SU-DHL-6 (cell line): ENCODE measurements around the gene ISLR.

Experiments
- H2AFZ ChIP-seq: fragments of 200-600 bp; sonication (generic); 2 replicates; pipeline ENCODE4 v1.6.1; 2014; ENCODE audit warnings: low read depth, mild to moderate bottlenecking, moderate library complexity, mixed read lengths, antibody characterized with exemption, low read length; ENCODE audit not compliant: severe bottlenecking
- H3F3A ChIP-seq: fragments of 200-600 bp; shearing (Covaris generic); 2 replicates; pipeline ENCODE4 v1.6.0; 2016; ENCODE audit warnings: antibody characterized with exemption, mild to moderate bottlenecking; ENCODE audit not compliant: insufficient read depth
- H3K27ac ChIP-seq: fragments of 200-600 bp; sonication (generic); 2 replicates; pipeline ENCODE4 v1.5.1; 2016; ENCODE audit warnings: low read depth, mild to moderate bottlenecking, low read length, moderate library complexity, mixed read lengths
- H3K27me3 ChIP-seq: fragments of 200-600 bp; sonication (generic), shearing (Covaris generic); 2 replicates; pipeline ENCODE4 v1.6.0; 2014; ENCODE audit warnings: mild to moderate bottlenecking, low read length
- H3K36me3 ChIP-seq: fragments of 200-600 bp; sonication (generic); 2 replicates; pipeline ENCODE4 v1.6.1; 2014; ENCODE audit warnings: mild to moderate bottlenecking, low read length, mixed read lengths
- H3K4me2 ChIP-seq: fragments of 300-600, 200-600 bp; shearing (Covaris generic), sonication (generic); 2 replicates; pipeline ENCODE4 v1.6.0; 2014; ENCODE audit warnings: low read length, low read depth, mild to moderate bottlenecking; ENCODE audit not compliant: poor library complexity, severe bottlenecking
- H3K4me3 ChIP-seq: fragments of 200-600 bp; sonication (generic); 2 replicates; pipeline ENCODE4 v1.5.1; 2014; ENCODE audit warnings: antibody characterized with exemption, low read length, mild to moderate bottlenecking, mixed read lengths; ENCODE audit not compliant: insufficient read depth, poor library complexity, severe bottlenecking
- H3K79me2 ChIP-seq: fragments of 200-600 bp; sonication (generic); 2 replicates; pipeline ENCODE4 v1.6.1; 2014; ENCODE audit warnings: mild to moderate bottlenecking, low read length, moderate library complexity; ENCODE audit not compliant: insufficient read depth
- H3K9ac ChIP-seq: fragments of 200-600 bp; sonication (generic); 2 replicates; pipeline ENCODE4 v1.7.0; 2014; ENCODE audit warnings: mild to moderate bottlenecking, low read length
- H3K9me2 ChIP-seq: fragments of 200-600 bp; sonication (generic); replicated peaks from 2 replicates; pipeline ENCODE4 v1.6.1; 2014; ENCODE audit warnings: low read length; ENCODE audit not compliant: insufficient read depth
- H3K9me3 ChIP-seq: fragments of 200-600 bp; sonication (generic); 2 replicates; pipeline ENCODE4 v1.6.1; 2014; ENCODE audit warnings: low read length, mixed read lengths; ENCODE audit not compliant: insufficient read depth
- H4K20me1 ChIP-seq: fragments of 200-600 bp; sonication (generic); 2 replicates; pipeline ENCODE4 v1.6.1; 2014; ENCODE audit warnings: low read depth, mild to moderate bottlenecking, antibody characterized with exemption, low read length, moderate library complexity, mixed read lengths
- CTCF ChIP-seq: fragments of 200-600 bp; sonication (generic); IDR thresholded peaks from one replicate; pipeline ENCODE4 v1.5.1; 2017; ENCODE audit warnings: antibody characterized with exemption, mild to moderate bottlenecking, low read length, moderate library complexity; ENCODE audit not compliant: insufficient read depth, poor library complexity, severe bottlenecking
- EZH2phosphoT487 ChIP-seq: fragments of 200-600 bp; sonication (generic), shearing (Covaris generic); conservative IDR thresholded peaks from 2 replicates; pipeline ENCODE4 v1.6.1; 2018; ENCODE audit warnings: mild to moderate bottlenecking, antibody characterized with exemption, low read length, moderate library complexity, mixed read lengths

The ISLR gene

DNA sequence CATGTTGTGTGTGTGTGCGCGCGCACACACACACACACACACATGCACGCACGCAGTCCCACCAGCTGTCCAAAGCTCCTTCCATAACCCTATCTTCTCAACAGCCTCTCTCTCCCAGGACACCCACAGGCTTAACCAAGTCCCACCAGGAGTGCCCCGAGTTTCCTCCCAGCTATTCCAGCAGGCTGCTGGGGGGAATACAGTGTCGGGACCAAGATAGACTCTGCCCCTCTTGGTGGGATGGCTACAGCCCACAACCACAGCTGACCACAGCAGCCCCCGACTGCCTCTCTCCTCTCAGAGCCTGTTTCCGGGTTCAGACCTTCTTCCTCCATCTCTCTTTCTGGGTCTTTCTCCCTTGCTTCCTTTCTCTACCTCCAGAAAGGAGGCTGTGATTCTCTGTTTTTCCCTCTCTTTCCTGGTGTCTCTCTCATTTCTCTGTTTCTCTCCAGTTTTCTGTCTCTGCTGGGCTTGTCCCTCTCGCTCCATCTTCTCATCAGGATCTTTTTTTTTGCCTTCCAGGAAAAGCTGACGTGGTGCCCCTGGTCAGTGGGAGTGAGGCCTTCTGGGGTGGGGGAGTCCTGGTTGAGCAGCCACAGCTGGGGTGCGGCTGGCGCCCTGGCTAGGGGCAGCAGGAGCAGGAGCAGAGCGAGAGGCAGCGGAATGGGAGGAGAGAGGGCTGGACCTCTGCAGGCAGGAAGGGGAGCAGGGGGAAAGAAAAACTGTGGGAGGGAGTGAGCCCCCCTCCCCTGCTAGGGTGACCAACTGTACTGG lies 3.3 kb upstream of the ISLR start:
- Histone ChIP-seq H3K4me2 (no peak overlapping the region), H4K20me1 (no peaks in the 10 kb centered on the region), H3K27ac (no peak overlapping the region), H2AFZ (no peak overlapping the region), H3K9ac (no peak overlapping the region), H3K4me3 (no peak overlapping the region), H3K79me2 (no peaks in the 10 kb centered on the region), H3K9me3 (no peaks in the 10 kb centered on the region), H3K27me3 (no peaks in the 10 kb centered on the region), H3K36me3 (no peaks in the 10 kb centered on the region), H3K9me2 (no peaks in the 10 kb centered on the region), H3F3A (no peaks in the 10 kb centered on the region)
- TF ChIP-seq CTCF (no peak), EZH2phosphoT487 (no peak)

GRCh38 chr15:74170875-74171578 lies 2.5 kb upstream of the ISLR start:
- Histone ChIP-seq H3K36me3 (no peaks in the 10 kb centered on the region), H3F3A (no peaks in the 10 kb centered on the region), H4K20me1 (no peaks in the 10 kb centered on the region), H3K4me2 (no peak overlapping the region), H3K9me2 (no peaks in the 10 kb centered on the region), H3K27ac (no peak overlapping the region), H3K9ac (no peak overlapping the region), H3K4me3 (no peak overlapping the region), H2AFZ (no peak overlapping the region), H3K9me3 (no peaks in the 10 kb centered on the region), H3K27me3 (no peaks in the 10 kb centered on the region), H3K79me2 (no peaks in the 10 kb centered on the region)
- TF ChIP-seq CTCF (no peak), EZH2phosphoT487 (no peak)

DNA sequence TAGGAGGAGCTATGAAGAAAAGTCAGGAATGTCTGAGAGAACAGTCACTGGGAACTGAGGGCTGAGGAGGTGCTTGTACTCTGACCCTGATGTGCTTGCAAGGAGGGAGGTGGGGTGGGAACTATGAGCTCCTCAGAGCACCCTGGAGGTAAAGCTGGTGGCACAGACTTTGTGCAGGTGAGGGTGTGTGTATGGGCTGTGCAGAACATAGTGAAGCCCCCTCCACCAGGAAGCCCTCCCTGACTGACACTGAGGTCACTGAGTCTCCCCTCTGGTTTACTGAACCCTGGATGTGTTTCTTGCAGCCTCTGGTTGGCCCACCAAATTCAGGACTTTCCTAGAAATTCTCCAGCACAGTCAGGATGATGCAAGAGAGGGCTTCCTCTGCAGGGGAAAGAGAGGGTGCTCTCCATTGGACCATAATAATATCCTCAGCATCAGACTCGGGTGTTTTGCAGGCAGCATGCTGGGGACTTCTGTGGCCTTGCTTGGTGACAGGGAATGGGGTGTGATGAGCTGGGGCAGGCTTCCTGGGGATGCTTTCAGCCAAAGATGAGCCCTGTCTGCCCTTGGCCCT lies 1.5 kb upstream of the ISLR start:
- H3F3A ChIP-seq: no peaks in the 10 kb centered on the region
- no peak overlapping the region for H3K9ac ChIP-seq
- H3K79me2 ChIP-seq: no peaks in the 10 kb centered on the region
- H3K9me3 ChIP-seq: no peaks in the 10 kb centered on the region
- H4K20me1 ChIP-seq: no peaks in the 10 kb centered on the region
- no peaks in the 10 kb centered on the region for H3K36me3 ChIP-seq
- H3K27me3 ChIP-seq: no peaks in the 10 kb centered on the region
- TF ChIP-seq EZH2phosphoT487: no peak
- no peak for TF ChIP-seq CTCF
- no peak overlapping the region for H3K4me3 ChIP-seq
- H3K4me2 ChIP-seq: no peak overlapping the region
- no peak overlapping the region for H2AFZ ChIP-seq
- no peaks in the 10 kb centered on the region for H3K9me2 ChIP-seq
- no peak overlapping the region for H3K27ac ChIP-seq
